Kidney tubule cell (primary cell): Measurements from ENCODE around the gene IRF2.
"Not testable (repeated sequence)": the region's sequence is repeated elsewhere in the genome, so short reads cannot be mapped to it uniquely, and the experiment has no call there.

Source experiments
- DNase-seq: peaks from one replicate; pipeline ENCODE4 v3.0.0-alpha.2; 2018; ENCODE audit warnings: low spot score

IRF2 gene

DNA sequence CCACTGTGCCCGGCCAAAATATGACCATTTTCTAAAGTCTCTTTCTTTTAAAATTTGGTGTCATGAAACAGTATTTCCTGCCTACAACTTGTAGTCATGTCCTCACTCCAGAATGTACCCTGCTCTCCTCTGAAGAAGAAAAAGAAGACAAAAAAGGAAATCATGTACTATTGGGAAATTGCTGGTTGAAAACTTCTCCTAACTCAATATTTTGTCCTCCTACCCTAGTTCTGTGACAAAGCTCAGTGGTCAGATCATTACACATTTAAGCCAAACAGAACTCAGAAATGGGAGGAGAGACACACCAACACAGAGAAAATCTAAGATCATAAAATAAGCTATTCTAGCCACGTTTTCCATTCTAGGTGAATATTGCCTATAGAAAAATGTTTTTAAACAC lies 127.7 kb downstream of the IRF2 start:
- DNase-seq = no peak

DNA sequence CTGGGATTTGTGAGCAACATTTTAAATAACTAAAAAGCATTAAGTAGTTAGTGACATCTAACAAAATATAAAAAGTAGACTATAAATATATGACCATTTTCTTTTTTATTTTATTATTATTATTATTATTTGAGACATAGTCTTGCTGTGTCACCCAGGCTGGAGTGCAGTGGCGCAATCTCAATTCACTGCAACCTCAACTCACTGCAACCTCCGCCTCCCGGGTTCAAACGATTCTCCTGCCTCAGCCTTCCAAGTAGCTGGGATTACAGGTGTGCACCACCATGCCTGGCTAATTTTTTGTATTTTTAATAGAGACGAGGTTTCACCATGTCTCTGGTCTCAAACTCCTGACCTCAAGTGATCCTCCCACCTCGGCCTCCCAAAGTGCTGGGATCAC lies 128.1 kb downstream of the IRF2 start:
- DNase-seq = not testable (repeated sequence)

DNA sequence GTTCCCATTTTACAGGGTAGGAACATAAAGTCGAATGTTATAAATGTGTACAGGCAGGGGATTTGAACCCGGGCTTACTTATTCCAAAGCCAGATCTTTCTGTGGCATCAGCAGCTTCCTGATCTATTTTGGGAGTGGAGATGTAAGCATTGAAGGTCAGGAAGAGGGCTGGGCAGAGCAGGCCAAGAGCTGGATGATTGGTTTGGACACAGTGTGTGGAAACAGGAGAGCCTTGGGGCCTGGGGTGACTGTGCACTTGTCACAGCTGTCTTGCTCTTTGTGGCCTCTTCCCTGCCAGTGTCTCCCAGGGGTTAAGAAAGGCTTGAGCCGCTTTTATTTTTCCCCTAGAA lies 128.8 kb downstream of the IRF2 start:
- no peak for DNase-seq

DNA sequence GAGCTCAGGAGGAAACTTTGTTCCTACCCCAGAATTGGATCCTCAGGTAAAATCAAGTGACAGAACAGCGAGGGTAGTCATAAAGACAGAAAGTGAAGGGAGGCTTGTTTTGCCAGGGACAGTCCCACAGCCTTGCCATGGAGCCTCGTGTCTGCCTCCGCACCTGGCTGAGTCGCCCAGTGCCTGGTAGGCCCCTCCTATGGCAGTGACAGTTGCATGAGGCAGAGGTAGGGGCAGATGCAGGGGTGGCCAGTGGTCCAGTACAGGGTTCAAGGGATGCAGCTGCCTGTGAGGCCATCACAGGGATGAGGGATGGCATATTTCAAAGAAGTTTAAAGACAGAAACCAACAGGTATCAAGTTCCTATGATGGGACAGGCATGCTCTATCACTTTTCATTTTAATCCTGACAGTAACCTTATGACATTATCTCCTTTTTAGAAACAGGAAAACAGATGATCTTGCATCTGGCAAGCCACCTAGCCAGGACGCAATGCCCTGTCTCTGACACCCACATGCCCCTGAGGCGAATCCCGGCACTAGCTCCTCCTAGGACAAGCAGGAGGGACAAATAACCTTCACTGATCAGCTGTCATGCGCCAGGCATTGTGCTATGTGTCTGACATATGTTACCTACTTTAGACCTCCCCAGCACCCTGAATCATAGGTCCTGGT lies 129.3 kb downstream of the IRF2 start:
- no peak for DNase-seq

DNA sequence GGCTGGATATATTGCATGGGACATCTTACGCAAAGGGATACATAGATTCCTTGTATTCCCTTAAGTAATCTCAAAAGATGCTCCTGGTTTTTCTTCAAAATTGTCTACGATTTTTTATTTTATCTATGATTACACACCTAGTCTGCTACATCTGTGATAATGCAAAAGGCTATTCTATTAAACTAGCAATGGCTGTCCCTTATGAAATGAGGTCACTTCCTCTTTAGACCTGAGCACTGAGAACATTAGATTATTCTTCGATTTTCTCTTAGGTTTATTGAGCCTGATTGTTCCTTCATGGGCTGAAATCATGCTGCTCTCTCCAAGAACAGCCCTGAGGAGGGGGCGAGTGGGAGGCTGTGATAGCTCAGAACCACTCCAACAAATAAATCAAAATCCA lies 129.9 kb downstream of the IRF2 start:
- DNase-seq = no peak

DNA sequence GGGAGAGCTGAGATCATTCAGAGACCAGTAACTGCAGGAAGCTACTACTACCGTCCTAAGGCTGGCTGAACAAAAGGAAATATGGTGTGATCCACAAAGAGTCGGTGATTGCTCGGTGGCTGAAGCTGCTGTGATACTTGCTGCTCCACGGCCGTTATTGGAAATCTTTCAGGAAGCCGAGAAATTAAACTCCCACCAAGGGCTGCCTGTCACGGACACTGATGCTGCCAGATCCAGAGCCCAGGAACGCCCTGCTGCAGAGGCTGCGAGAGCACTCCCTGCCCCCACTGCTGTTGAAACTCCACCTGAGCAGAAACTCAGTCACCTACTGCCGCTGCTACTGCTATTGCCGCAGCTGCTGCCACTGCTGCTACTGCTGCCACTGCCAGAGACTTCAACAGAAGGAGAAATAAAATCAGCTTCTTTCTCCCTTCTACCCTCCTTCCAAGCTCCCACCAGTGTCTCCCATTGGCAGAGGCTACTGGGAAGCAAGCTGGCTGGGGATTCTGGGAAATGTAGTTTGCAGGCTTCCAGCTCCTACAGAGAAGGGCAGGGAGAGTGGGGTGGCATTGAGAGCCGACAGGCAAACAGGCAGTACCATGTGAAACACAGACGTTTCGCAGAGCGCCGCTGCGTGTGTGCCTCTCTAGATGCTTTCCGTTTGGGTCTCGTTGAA lies 130.7 kb downstream of the IRF2 start:
- peak; percentile 74 for DNase-seq

DNA sequence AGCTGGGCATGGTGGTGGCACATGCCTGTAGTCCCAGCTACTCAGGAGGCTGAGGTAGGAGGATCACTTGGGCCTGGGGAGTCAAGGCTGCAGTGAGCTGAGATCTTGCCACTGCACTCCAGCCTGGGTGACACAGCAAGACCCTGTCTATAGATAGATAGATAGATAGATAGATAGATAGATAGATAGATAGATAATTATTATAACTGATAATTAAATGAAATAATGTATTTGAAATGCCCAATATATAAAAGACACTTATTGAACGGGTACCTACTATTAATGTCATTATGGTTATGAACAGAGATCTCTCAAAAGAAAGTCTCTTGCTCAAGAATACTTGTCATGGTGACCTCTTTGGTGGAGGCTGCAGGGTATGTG lies 131.5 kb downstream of the IRF2 start:
- DNase-seq = not testable (repeated sequence)

DNA sequence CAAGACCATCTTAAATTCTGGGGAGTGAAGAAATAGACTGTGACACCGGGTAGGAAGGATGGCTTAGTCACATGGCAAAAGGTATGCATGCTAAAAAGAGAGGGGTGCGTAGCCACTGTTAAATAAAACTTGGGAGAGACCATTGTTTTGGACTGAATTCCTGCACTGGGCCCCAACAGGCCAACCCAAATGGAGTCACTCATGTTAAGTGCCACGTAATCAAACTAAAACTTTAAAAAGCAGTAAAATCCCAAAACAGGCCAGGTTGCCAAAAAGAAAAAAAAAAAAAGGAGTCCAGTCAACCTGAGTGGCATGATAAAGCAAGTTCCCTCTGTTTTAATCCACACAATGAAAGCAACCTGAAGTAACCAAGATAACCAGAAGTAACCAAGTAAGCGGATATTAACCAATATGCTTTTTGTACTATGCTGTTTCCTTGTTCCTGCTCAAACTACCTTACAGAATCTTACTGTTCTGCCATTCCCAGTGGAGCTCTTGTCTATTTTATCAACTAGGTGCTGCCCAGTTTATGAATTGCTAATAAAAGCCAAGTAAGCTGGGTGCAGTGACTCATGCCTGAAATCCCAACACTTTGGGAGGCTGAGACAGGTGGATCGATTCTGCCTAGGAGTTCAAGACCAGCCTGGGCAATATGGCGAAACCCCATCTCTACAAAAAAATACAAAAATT lies 132.0 kb downstream of the IRF2 start:
- no peak for DNase-seq

DNA sequence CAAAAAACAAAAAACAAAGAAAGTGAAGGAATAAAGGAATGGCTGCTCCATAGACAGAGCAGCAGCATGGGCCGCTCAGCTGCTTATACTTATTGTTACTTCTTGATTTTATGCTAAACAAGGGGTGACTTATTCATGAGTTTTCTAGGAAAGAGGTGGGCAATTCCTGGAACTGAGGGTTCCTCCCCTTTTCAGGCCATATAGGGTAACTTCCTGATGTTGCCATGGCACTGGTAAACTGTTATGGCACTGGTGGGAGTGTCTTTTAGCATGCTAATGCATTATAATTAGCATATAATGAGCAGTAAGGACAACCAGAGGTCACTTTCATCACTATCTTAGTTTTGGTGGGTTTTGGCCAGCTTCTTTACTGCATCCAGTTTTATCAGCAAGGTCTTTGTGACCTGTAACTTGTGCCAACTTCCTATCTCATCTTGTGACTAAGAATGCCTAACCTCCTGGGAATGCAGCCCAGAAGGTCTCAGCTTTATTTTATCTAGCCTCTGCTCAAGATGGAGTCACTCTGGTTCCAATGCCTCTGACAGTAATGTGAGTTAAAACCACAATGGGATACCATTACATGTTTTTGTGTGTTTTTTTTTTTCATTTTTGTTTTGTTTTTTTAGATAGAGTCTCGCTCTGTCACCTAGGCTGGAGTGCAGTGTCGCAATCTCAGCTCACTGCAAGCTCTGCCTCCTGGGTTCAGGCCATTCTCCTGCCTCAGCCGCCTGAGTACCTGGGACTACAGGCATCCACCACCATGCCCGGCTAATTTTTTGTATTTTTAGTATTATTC lies 134.8 kb downstream of the IRF2 start:
- peak; percentile 42 for DNase-seq

DNA sequence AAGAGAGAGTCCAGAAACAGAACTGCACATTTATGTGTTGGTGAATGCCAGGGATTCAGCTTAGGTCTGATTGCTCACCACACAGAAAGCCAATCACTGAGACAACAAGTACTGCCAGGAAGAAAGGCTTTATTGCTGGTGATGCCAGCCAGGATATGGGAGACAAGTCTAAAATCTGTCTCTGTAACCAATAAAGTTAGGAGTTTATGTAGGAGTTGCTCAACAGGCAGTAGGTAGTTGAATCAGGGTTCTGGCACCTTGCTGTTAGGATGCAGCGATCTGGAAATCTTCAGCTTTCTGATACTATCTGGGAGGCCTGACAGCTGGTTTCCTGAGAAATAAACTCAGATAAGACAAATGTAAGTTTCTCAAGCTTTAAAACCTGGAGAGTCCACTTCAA lies 136.4 kb downstream of the IRF2 start:
- DNase-seq = no peak
